Activated T-helper 1 cell treated with anti-CD3 and anti-CD28 coated beads, Interleukin-2, amount 50 U/mL, for 16 hours (primary cell): ENCODE measurements around the gene NHERF1.

ENCODE experiments used
- DNase-seq, 2 donors: peaks; one replicate each; pipeline ENCODE4 v3.0.0-alpha.2; 2020; ENCODE audit warnings: low read depth in 1 of 2, low spot score in 1 of 2

Gene NHERF1

DNA sequence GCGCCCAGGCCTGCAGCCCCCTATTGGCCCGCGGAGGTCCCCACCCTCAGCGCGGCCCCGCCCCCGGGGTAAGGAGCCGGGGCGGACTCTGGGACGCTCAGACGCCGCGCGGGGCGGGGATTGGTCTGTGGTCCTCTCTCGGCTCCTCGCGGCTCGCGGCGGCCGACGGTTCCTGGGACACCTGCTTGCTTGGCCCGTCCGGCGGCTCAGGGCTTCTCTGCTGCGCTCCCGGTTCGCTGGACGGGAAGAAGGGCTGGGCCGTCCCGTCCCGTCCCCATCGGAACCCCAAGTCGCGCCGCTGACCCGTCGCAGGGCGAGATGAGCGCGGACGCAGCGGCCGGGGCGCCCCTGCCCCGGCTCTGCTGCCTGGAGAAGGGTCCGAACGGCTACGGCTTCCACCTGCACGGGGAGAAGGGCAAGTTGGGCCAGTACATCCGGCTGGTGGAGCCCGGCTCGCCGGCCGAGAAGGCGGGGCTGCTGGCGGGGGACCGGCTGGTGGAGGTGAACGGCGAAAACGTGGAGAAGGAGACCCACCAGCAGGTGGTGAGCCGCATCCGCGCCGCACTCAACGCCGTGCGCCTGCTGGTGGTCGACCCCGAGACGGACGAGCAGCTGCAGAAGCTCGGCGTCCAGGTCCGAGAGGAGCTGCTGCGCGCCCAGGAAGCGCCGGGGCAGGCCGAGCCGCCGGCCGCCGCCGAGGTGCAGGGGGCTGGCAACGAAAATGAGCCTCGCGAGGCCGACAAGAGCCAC is at the start of gene NHERF1:
Gene NHERF1, plus strand, starts transcription at position 100 of the 750 bp plus-strand sequence. Its CDS starts 219 bp downstream, at position 319.
- peak; percentile 87 to 95 for DNase-seq

DNA sequence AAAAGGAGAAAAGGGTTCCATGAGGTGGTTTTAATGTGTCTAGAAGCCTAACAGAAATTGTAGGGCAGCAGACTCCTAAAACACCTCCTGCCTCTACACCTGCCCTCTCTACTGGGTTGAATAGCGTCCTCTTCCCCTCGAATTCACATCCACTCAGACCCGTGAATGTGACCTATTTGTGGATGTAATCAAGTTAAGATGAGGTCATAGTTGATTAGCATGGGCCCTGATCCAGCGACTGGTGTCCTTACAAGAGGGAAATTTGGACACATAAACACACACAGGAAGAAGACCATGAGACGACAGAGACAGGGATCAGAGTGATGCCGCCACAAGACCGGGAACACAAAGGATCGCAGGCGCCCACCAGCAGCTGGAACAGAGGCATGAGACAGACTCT is 49.2 kb upstream of the NHERF1 start:
- no peak for DNase-seq

DNA sequence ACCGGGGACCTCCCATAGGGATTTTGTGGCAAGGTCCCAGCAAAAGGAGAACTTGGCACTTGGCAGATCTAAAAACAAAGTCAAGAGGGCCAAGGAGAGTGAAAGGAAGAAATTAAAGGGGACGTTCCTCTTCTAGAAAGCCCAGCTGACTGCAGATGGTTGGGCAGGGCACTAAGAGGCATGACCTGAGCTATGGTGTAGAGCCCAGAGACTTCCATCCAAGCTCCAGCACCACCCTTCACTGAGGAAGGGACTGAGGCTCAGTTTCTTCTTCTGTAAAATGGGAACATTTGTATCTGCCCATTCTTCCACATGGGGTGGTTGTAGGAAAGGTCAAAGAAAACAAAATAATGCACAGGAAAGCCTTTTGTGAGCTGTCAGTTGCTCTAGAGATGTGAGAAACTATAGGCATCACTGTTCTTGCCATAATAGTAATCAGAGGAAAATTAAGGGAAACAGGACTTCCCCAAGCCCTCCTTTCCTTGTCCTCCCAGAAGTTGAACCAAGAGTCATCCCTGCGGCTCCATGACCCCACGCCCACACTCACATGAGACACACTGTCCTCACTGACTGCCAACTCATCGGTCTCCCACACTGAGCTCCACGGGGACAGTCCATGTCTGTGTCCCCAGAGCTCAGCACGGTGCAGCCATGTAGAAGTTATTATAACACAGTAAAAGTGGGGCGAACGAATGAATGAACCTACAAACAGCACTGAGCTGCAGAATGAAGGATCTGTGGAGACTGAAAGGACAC is 46.1 kb upstream of the NHERF1 start:
- DNase-seq = no peak

DNA sequence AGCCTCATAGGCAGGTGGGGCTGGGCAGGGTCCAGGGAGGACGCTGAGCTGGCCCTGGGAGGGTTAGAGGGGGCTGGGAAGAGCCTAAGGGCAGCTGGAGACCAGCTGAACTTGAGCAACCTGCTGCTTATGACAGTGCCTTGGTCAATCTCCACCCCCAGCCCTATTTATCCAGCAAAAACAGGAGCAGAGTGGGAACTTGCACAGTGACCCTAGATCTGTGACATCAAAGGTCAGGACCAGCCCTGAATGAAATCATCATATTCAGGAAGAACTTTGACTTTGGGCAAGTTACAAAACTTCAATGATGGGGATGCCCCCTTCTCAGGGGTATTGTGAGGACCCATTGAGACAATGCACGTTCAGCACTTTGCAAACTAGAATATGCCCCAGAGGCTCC is 45.1 kb upstream of the NHERF1 start:
- no peak for DNase-seq

DNA sequence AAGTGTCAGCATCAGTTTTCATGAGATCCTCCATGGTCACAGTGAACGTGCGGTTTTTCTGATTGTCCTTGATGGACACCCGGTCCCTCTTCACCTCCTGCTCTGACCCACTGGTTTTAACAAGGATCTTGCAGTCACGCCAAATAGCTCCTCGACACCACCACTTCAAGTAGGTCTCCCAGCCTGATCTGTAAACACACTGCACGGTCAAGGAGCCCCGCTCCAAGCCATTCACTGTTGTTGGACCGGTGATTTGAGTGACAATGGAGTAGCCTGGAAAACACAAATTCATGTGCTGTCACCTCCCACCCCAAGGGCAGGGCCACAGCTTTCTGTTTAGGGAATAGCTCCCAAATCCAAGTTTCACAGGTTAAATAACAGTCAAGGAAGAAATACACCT is 43.9 kb upstream of the NHERF1 start:
- DNase-seq = no peak

DNA sequence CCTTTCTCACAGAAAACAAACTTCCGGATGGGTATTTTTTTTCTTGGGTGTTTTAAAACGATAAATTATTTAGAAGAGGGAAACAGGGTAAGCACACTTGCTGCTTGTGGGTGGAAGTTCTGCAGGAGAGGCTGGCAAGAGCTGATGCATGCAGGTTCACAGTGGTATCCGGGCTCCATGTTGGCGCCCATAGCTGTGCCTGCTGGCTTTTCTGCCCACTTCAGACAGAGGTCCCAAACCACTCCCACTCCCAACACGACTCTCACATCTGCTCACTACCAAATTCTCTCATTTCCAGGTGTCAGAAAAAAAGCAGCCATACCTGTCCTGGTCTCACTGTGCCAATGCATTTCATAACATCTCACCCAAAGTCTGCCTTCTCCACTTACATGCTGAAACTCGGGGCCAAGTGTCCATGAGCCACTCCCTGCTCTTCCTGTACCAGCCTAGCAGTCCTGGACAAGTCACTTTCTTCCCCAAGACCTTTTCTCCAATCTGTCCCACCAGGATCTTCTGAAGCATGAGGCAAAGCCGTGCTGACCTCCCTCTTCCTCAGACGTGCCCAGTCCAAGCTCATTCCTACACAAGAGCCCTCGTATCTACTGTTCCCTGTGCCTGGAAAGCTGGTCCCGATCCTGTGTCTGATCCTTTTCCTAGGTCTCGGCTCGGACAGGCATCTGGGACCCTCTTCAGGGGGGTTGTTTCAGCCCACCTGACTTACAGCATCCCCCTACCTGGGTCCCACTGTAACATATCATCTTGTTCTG is 37.2 kb upstream of the NHERF1 start:
- no peak for DNase-seq

DNA sequence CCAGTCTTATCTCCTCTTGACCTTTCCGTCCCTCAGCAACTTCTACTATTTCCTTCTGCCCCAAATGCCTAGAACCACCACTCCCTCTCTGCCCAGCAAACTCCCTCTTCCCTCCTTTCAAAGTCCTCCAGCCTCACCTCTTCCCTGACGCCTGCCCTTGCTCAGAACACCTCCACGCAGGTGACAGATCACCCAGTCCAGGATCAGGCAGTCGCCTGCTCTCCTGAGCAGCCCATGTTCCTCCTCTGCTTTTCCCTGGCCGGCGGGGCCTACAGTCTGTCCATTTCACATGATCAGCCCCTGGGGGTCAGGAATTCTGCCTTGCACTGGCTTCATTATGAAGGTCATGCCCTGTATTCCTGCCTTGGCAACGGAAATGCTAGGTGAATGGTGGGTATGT is 36.1 kb upstream of the NHERF1 start:
- DNase-seq = no peak

DNA sequence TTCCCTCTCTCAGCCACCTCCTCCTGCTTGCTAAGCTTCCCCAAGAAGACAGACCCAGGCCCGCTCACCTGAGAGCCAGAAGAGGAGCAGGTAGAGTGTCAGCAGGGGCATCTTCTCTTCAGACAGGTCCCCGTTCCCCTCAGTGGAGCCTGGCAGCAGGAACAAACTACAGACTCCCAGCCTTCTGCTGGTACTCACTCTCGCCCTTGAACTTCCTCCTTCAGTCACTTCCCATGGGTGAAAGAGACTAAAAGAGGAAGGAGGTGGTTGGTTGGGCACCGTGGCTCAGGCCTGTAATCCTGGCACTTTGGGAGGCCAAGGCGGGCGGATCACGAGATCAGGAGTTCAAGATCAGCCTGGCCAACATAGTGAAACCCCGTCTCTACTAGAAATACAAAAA is 35.7 kb upstream of the NHERF1 start, which contains the start of gene CD300LF:
Gene CD300LF, minus strand, starts transcription at position 168 of the 400 bp plus-strand sequence. Its CDS starts 57 bp downstream, at position 111.
- no peak for DNase-seq

DNA sequence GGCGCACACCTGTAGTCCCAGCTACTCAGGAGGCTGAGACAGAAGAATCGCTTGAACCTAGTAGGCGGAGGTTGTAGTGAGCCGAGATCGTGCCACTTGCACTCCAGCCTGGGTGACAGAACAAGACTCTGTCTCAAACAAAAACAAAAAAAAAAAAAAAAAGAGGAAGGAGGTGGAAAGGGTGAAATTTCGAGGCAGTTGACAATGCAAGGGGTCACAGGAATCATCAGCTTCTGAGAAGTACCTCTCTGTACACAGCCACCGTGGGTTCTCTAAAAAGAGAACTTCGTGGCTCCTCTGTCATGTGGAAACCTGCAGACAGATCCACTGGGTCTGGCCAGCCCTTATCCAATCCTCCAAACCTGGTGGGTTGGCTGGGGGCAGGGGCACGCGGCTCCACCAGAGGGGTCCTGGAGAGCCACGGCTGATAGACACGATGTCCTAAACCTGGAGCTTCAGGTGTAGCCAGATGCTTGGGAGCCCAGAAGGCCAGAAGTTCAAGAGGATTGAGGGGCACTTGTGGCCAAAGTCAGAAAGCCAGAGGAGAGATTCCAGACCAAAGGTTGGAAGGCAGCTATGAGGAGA is 35.2 kb upstream of the NHERF1 start:
- no peak for DNase-seq

DNA sequence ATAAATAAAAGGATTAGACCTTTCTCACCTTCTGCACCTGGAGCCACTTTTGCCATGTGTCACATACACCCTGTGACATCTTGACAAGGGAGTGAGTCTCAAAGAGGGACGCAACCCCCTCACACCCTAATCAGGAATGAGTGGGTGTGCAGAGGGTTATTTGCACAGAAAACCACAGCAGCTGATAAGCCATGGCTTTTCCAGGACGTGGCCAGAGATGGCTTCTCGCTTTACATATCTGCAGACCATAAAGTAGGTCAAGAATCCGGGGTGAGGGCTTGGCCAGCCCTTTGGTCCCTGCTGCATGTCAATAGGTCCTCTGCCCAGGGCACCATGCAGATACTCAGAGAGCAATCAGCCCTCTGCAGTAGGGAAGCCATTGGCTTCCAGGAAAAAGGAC is 33.3 kb upstream of the NHERF1 start:
- no peak for DNase-seq

DNA sequence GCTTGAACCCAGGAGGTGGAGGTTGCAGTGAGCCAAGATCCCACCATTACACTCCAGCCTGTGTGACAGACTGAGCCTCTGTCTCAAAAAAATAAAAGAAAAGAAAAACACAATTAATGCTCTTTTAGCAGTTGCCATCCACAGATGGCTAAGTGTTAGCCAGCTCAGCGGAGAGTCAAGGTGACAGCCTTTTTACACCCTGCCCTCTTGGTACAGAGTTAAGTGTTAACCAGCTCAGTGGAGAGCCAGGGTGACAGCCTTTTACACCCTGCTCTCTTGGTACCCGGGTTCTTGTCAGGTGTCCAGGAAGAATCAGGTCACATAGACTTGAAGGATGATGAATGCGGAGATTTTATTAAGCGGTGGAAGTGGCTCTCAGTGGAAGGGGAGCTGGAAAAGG is 27.9 kb upstream of the NHERF1 start:
- no peak for DNase-seq

DNA sequence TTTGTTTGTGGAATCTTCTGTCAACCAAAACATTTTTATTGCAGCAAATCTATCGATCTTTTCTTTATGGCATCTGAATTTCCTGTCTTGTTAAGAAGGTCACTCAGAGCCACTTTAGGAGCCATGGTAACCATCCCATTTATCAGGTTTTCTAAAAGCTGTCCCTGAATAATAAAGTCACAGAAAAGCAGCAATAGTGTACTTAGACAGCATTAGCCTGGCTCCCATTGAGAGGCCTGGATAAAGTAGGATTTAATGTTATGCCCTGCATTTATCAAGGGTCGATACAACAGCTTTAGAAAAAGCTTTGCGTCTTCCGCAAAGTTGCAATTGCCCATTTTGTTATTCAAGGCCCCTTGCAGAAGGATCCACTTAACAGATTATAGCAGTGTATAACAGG is 25.6 kb upstream of the NHERF1 start:
- no peak for DNase-seq

DNA sequence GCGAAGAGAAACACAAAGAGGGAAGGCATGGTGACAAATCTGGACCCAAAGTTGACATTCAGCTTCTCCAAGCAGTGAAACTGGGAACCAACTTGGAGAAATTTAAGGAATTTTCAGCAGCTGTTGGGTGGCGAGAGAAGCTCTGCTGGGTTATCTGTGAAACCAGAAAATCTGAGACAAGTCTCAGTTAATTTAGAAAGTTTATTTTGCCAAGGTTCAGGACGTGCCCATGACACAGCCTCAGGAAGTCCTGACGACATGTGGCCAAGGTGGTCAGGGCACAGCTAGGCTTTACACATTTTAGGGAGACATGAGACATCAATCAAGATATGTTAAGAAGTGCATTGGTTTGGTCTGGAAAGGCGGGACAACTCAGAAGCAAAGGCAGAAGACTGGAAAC is 24.5 kb upstream of the NHERF1 start:
- DNase-seq = no peak

DNA sequence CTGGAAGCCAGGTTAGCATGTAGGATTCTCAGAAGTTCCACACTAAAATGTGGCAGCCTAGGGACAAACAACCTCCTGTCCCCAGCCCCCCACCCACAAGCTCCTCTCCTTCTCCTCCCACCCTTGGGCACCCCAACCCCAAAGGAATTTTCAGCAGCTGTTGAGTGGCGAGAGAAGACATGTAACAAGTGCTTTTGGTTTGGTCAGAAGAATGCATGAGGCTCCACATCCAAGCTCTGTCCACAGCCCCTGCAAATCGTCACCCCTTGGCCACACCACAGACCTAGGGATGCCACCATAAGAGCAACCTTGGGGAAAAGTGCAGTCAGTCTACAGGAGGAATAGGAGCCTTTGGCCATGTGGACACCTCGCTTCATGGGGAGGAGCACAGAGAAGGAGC is 23.3 kb upstream of the NHERF1 start:
- no peak for DNase-seq

DNA sequence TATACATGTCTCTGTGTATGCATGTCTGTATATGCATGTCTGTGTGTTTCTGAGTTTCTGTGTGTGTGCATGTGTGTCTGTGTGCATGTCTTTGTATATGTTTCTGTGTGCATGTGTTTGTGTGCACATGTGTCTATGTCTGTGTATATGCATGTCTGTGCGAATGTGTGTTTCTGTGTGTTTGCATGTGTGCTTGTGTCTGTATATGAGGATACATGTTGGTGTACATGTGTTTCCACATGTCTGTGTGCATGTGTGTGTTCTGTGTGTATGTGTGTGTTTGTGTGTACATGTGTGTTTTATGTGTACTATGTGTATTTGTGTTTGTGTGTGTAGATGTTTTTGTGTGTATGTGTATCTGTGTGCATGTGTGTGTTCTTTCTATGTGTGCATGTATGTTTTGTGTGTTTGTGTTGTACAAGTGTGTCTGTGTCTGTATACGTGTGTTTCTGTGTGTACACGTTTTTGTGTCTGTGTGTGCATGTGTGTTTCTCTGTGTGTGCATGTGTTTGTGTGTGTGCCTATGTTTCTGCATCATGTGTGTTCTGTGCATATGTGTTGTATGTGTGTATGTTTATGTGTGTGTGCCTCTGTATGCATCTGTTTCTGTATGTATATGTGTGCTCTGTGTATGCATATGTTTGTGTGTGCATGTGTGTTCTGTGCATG is 20.3 kb upstream of the NHERF1 start:
- DNase-seq = no peak

DNA sequence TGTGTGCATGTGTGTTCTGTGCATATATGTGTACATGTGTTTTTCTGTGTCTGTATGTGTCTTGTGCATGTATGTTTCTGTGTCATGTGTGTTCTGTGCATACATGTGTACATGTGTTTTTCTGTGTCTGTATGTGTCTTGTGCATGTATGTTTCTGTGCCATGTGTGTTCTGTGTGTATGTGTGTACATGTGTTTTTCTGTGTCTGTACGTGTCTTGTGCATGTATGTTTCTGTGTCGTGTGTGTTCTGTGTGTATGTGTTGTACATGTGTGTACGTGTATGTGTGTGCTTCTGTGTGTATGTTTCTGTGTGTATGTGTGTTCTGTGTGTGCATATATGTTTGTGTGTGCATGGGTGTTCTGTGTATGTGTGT is 19.7 kb upstream of the NHERF1 start:
- DNase-seq = no peak

DNA sequence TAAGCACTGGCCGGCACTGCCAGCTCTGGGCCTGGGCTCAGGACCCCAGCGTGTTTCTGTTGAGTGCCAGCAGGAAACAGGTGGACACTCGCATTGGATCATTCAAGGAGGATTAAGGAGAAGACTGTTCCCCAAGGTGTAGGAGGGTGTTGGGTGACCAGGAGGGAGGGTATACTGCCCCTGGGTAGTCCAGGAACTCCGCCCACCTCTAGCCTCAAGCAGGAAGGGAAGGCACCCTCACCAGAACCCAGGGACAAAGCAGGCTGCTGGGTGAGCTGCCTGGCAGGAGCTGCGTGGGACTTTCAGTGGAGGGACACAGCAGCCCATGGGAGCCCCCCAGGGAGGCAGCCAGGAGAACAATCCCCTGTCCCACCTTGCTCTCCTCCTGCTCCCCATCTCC is 19.1 kb upstream of the NHERF1 start:
- DNase-seq = no peak

DNA sequence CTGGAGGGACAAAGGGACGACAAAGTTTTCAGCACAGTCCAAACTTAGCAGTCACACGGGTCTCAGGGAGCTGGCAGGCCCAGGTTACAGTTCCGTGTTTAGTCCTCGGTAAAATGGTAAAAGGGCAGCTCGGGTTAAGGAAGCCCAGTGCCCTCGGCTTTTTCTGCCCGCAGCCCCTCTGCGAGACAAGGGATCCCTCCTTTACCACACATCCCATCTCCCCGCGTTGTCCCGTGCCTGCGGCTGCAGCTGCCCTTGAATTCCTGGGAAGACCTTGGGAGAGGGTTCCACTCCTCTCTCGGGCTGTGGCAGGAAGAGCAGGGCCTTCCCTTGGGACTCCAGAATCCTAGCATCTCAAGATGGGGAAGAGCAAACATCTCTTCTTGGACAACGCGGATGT is 18.6 kb upstream of the NHERF1 start:
- no peak for DNase-seq

DNA sequence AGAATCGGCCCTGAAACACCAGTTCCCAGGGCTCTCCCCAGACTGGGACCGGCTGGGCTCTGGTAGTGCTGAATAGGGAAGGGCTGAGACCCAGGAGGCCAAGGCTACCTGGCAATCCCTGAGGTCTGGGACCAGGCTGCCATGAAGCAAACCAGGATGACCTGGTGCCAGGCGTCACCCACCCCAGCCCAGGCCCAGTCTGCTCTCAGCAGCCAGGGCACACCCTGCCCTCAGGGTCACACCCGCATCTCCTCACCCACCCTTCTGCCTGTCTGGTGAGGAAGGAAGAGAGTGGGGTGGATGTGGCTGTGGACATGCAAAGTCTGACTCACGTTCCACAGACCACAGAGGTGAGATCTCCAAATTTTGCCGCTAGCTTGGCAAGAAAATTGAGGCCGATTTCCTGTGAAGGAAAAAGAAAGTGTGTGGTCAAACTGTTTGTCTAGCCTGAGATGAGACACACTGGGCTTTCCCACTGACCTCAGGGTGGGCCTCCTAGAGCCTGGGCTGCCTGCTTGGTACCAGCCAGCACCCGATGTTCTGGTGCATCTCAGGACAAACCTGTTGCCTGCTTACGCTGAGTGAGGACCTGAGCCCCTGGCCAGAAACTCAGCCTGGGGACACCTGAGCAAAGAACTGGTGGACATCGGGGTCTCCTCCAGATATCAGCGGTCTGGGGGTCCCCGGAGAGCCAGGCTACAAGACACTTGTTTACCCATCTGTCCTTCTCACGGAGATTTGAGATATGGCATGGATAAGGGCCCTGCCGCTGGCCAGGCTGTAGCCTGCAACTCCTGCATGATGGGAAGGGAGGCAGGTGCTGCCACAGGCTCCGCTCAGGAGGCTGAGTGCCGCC is 17.7 kb upstream of the NHERF1 start:
- no peak for DNase-seq

DNA sequence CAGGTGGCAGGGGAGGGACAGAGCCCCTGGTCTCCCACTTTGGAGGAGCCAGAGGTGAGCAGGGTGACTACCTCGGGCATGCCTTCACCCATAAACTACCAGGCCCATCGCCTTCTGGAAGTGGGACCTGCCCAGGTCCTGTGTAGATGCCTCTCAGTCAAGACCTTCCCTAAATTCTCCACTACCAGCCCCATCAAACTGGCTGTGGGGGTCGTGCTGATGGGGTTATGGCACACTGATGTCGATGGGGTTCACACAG is 17.2 kb upstream of the NHERF1 start:
- DNase-seq = no peak
